Mammary epithelial cell (primary cell): ENCODE data around the gene RASSF1.

ENCODE experiments used
- CTCF ChIP-seq, 2 donors: IDR thresholded peaks in 1 of 2; conservative IDR thresholded peaks in 1 of 2; 2 replicates each; pipeline ENCODE4 v1.5.1; 2011 to 2012; ENCODE audit warnings: inconsistent platforms in 2 of 2, low read length in 2 of 2, mild to moderate bottlenecking in 2 of 2, control low read depth in 1 of 2, low read depth in 1 of 2; ENCODE audit not compliant: insufficient read depth in 1 of 2; ENCODE audit errors: extremely low read depth in 1 of 2
- EZH2 ChIP-seq: IDR thresholded peaks from 2 replicates; pipeline ENCODE4 v1.6.1; 2012; ENCODE audit warnings: low read length, inconsistent platforms, borderline replicate concordance

GRCh38 chr3:50382722-50383121 lies 42.1 kb upstream of the RASSF1 start:
- no peak for TF ChIP-seq EZH2
- TF ChIP-seq CTCF (conservative IDR thresholded peaks at IDR 0.05 in 1 of 2, IDR thresholded peaks at IDR 0.05 in 1 of 2; ENCODE audit: extremely low read depth in 1 of 2, insufficient read depth in 1 of 2, low read depth in 1 of 2, low read length in 2 of 2): no peak
